GM18526 (cell line): ENCODE measurements around the gene WDR18.

Experiments
- POLR2A ChIP-seq: IDR thresholded peaks from 3 replicates; pipeline ENCODE4 v1.6.1; 2011; ENCODE audit not compliant: insufficient read length; ENCODE audit errors: extremely low read depth

WDR18 gene

GRCh38 chr19:947090-947706, 36.9 kb upstream of the WDR18 start:
- no peak for TF ChIP-seq POLR2A

- TF ChIP-seq POLR2A = no peak
Observed at GRCh38 chr19:947707-948539, 36.2 kb upstream of the WDR18 start.

GRCh38 chr19:948842-949496, 35.2 kb upstream of the WDR18 start:
- TF ChIP-seq POLR2A = no peak

GRCh38 chr19:950352-951066, 33.6 kb upstream of the WDR18 start:
- no peak for TF ChIP-seq POLR2A

GRCh38 chr19:952049-952679, 32.0 kb upstream of the WDR18 start:
- no peak for TF ChIP-seq POLR2A

- TF ChIP-seq POLR2A = no peak
Observed at GRCh38 chr19:952680-953444, 31.3 kb upstream of the WDR18 start.

- TF ChIP-seq POLR2A = no peak
Observed at GRCh38 chr19:953445-954271, 30.5 kb upstream of the WDR18 start.

GRCh38 chr19:954272-954671, 29.9 kb upstream of the WDR18 start:
- no peak for TF ChIP-seq POLR2A

- TF ChIP-seq POLR2A = no peak
Observed at GRCh38 chr19:954672-955494, 29.3 kb upstream of the WDR18 start.

GRCh38 chr19:955803-956765, 28.1 kb upstream of the WDR18 start:
- TF ChIP-seq POLR2A = no peak

GRCh38 chr19:956766-957440, 27.2 kb upstream of the WDR18 start:
- no peak for TF ChIP-seq POLR2A
